ENCODE data around the gene AATK. TPM values are rescaled to one million over a fixed set of nuclear protein-coding genes. Genes with fewer than 3 reads are reported as not detected.

AATK gene
- 0.34 TPM for polyA plus RNA-seq (2013, experiment 1 of 2)
- 0.21 TPM for polyA plus RNA-seq (2013, experiment 2 of 2)

GRCh38 chr17:81166033-81166492 lies at the start of gene AATK:
TSS of gene AATK (minus strand) at chr17:81166221. CDS start at chr17:81165992, 229 bp downstream.
- Histone ChIP-seq H3K36me3 (ENCODE audit: control insufficient read depth, insufficient read depth, low read length) (no peaks in the 10 kb centered on the region), H3K23ac (ENCODE audit: low read length) (no peak within 1 kb of the TSS), H2BK5ac (ENCODE audit: low read length) (no peak within 1 kb of the TSS), H3K79me1 (ENCODE audit: low read length) (no peaks in the 10 kb centered on the region), H3K4me3 (ENCODE audit: low read length) (no peak within 1 kb of the TSS), H4K5ac (ENCODE audit: low read length) (no peak within 1 kb of the TSS), H3K4me2 (ENCODE audit: low read length) (peak within 1 kb of the TSS; percentile 22), H3K4ac (ENCODE audit: low read depth, low read length) (no peak within 1 kb of the TSS), H2BK120ac (ENCODE audit: low read depth, low read length) (no peak within 1 kb of the TSS), H2AK5ac (ENCODE audit: low read length) (no peak within 1 kb of the TSS), H3K56ac (ENCODE audit: low read length) (no peak within 1 kb of the TSS), H3K9ac (ENCODE audit: low read length) (no peak within 1 kb of the TSS), H3K4me1 (ENCODE audit: control insufficient read depth, low read depth, low read length) (no peaks in the 10 kb centered on the region), H3K27ac (ENCODE audit: low read depth, low read length) (no peak within 1 kb of the TSS), H4K8ac (ENCODE audit: low read depth, low read length) (no peak within 1 kb of the TSS), H3K79me2 (ENCODE audit: control insufficient read depth, insufficient read depth, low read length) (no peaks in the 10 kb centered on the region), H3K27me3 (ENCODE audit: insufficient read depth, low read length, poor library complexity) (no peaks in the 10 kb centered on the region), H3K18ac (ENCODE audit: low read length) (no peak within 1 kb of the TSS), H2BK15ac (replicated peaks; ENCODE audit: low read depth) (no peak within 1 kb of the TSS)
- no CpG with 5 or more reads among the region's 62 CpGs for WGBS (ENCODE audit: extremely low coverage, insufficient coverage, low lambda C conversion rate)
- DNase-seq = no peak

GRCh38 chr17:81213978-81214377 lies 48.0 kb upstream of the AATK start:
- Histone ChIP-seq H2BK5ac (ENCODE audit: low read length) (no peak overlapping the region), H3K4me1 (ENCODE audit: control insufficient read depth, low read depth, low read length) (no peaks in the 10 kb centered on the region)

GRCh38 chr17:81212365-81212764 lies 46.3 kb upstream of the AATK start:
- no CpG with 5 or more reads among the region's 9 CpGs for WGBS (ENCODE audit: extremely low coverage, insufficient coverage, low lambda C conversion rate)

More at GRCh38 chr17:81213978-81214377, 48.0 kb upstream of the AATK start:
- Histone ChIP-seq H3K23ac (ENCODE audit: low read length) (no peak overlapping the region), H3K18ac (ENCODE audit: low read length) (no peak overlapping the region), H3K27me3 (ENCODE audit: insufficient read depth, low read length, poor library complexity) (no peaks in the 10 kb centered on the region), H2AK5ac (ENCODE audit: low read length) (no peak overlapping the region), H2BK15ac (replicated peaks; ENCODE audit: low read depth) (no peak overlapping the region), H4K8ac (ENCODE audit: low read depth, low read length) (no peak overlapping the region), H3K4me2 (ENCODE audit: low read length) (no peak overlapping the region), H3K4me3 (ENCODE audit: low read length) (no peak overlapping the region), H2BK120ac (ENCODE audit: low read depth, low read length) (no peak overlapping the region), H4K5ac (ENCODE audit: low read length) (no peak overlapping the region), H3K79me1 (ENCODE audit: low read length) (peaks cover 4% of the 10 kb centered on the region), H3K27ac (ENCODE audit: low read depth, low read length) (no peak overlapping the region), H3K9ac (ENCODE audit: low read length) (no peak overlapping the region), H3K79me2 (ENCODE audit: control insufficient read depth, insufficient read depth, low read length) (no peaks in the 10 kb centered on the region), H3K36me3 (ENCODE audit: control insufficient read depth, insufficient read depth, low read length) (no peaks in the 10 kb centered on the region), H3K56ac (ENCODE audit: low read length) (no peak overlapping the region), H3K4ac (ENCODE audit: low read depth, low read length) (no peak overlapping the region)
- DNase-seq = no peak
- no CpG with 5 or more reads among the region's 8 CpGs for WGBS (ENCODE audit: extremely low coverage, insufficient coverage, low lambda C conversion rate)

GRCh38 chr17:81210868-81211267 lies 44.8 kb upstream of the AATK start:
- H4K5ac ChIP-seq (ENCODE audit: low read length) = no peak overlapping the region
- H3K4ac ChIP-seq (ENCODE audit: low read depth, low read length) = no peak overlapping the region
- H3K4me2 ChIP-seq (ENCODE audit: low read length) = no peak overlapping the region
- no peak overlapping the region for H3K56ac ChIP-seq (ENCODE audit: low read length)
- no peak overlapping the region for H3K23ac ChIP-seq (ENCODE audit: low read length)
- H3K79me1 ChIP-seq (ENCODE audit: low read length) = peaks cover 4% of the 10 kb centered on the region
- H3K36me3 ChIP-seq (ENCODE audit: control insufficient read depth, insufficient read depth, low read length) = no peaks in the 10 kb centered on the region
- H3K4me1 ChIP-seq (ENCODE audit: control insufficient read depth, low read depth, low read length) = no peaks in the 10 kb centered on the region
- no CpG with 5 or more reads among the region's 14 CpGs for WGBS (ENCODE audit: extremely low coverage, insufficient coverage, low lambda C conversion rate)
- H4K8ac ChIP-seq (ENCODE audit: low read depth, low read length) = no peak overlapping the region
- no peak overlapping the region for H2AK5ac ChIP-seq (ENCODE audit: low read length)
- no peak overlapping the region for H3K9ac ChIP-seq (ENCODE audit: low read length)
- H3K79me2 ChIP-seq (ENCODE audit: control insufficient read depth, insufficient read depth, low read length) = no peaks in the 10 kb centered on the region
- DNase-seq = peak; percentile 23
- H3K4me3 ChIP-seq (ENCODE audit: low read length) = no peak overlapping the region
- no peak overlapping the region for H3K18ac ChIP-seq (ENCODE audit: low read length)
- H3K27me3 ChIP-seq (ENCODE audit: insufficient read depth, low read length, poor library complexity) = no peaks in the 10 kb centered on the region
- no peak overlapping the region for H2BK120ac ChIP-seq (ENCODE audit: low read depth, low read length)
- H3K27ac ChIP-seq (ENCODE audit: low read depth, low read length) = no peak overlapping the region
- H2BK5ac ChIP-seq (ENCODE audit: low read length) = no peak overlapping the region
- H2BK15ac ChIP-seq (replicated peaks; ENCODE audit: low read depth) = no peak overlapping the region

More at GRCh38 chr17:81212365-81212764, 46.3 kb upstream of the AATK start:
- Histone ChIP-seq H3K56ac (ENCODE audit: low read length) (no peak overlapping the region), H3K9ac (ENCODE audit: low read length) (no peak overlapping the region), H2BK15ac (replicated peaks; ENCODE audit: low read depth) (no peak overlapping the region), H3K79me2 (ENCODE audit: control insufficient read depth, insufficient read depth, low read length) (no peaks in the 10 kb centered on the region), H3K23ac (ENCODE audit: low read length) (no peak overlapping the region), H3K4ac (ENCODE audit: low read depth, low read length) (no peak overlapping the region), H3K36me3 (ENCODE audit: control insufficient read depth, insufficient read depth, low read length) (no peaks in the 10 kb centered on the region), H2BK5ac (ENCODE audit: low read length) (no peak overlapping the region), H3K4me3 (ENCODE audit: low read length) (no peak overlapping the region), H3K27me3 (ENCODE audit: insufficient read depth, low read length, poor library complexity) (no peaks in the 10 kb centered on the region), H2BK120ac (ENCODE audit: low read depth, low read length) (no peak overlapping the region), H3K4me1 (ENCODE audit: control insufficient read depth, low read depth, low read length) (no peaks in the 10 kb centered on the region), H3K27ac (ENCODE audit: low read depth, low read length) (no peak overlapping the region), H2AK5ac (ENCODE audit: low read length) (no peak overlapping the region), H4K8ac (ENCODE audit: low read depth, low read length) (no peak overlapping the region), H4K5ac (ENCODE audit: low read length) (no peak overlapping the region), H3K4me2 (ENCODE audit: low read length) (no peak overlapping the region), H3K18ac (ENCODE audit: low read length) (no peak overlapping the region), H3K79me1 (ENCODE audit: low read length) (peaks cover 4% of the 10 kb centered on the region)
- DNase-seq = no peak

- H3K36me3 ChIP-seq (ENCODE audit: control insufficient read depth, insufficient read depth, low read length) = no peaks in the 10 kb centered on the region
- H2BK5ac ChIP-seq (ENCODE audit: low read length) = no peak overlapping the region
- no peak overlapping the region for H3K4me3 ChIP-seq (ENCODE audit: low read length)
- H3K18ac ChIP-seq (ENCODE audit: low read length) = no peak overlapping the region
- H3K23ac ChIP-seq (ENCODE audit: low read length) = no peak overlapping the region
- no peaks in the 10 kb centered on the region for H3K4me1 ChIP-seq (ENCODE audit: control insufficient read depth, low read depth, low read length)
- H3K27ac ChIP-seq (ENCODE audit: low read depth, low read length) = no peak overlapping the region
- H3K79me2 ChIP-seq (ENCODE audit: control insufficient read depth, insufficient read depth, low read length) = no peaks in the 10 kb centered on the region
- H4K8ac ChIP-seq (ENCODE audit: low read depth, low read length) = no peak overlapping the region
- H3K4ac ChIP-seq (ENCODE audit: low read depth, low read length) = no peak overlapping the region
- H3K4me2 ChIP-seq (ENCODE audit: low read length) = no peak overlapping the region
- H3K9ac ChIP-seq (ENCODE audit: low read length) = no peak overlapping the region
- H2AK5ac ChIP-seq (ENCODE audit: low read length) = no peak overlapping the region
- no peak overlapping the region for H4K5ac ChIP-seq (ENCODE audit: low read length)
- H3K79me1 ChIP-seq (ENCODE audit: low read length) = peaks cover 4% of the 10 kb centered on the region
- no peak overlapping the region for H2BK120ac ChIP-seq (ENCODE audit: low read depth, low read length)
- no peaks in the 10 kb centered on the region for H3K27me3 ChIP-seq (ENCODE audit: insufficient read depth, low read length, poor library complexity)
- no CpG with 5 or more reads among the region's 10 CpGs for WGBS (ENCODE audit: extremely low coverage, insufficient coverage, low lambda C conversion rate)
- DNase-seq = no peak
- no peak overlapping the region for H2BK15ac ChIP-seq (replicated peaks; ENCODE audit: low read depth)
- no peak overlapping the region for H3K56ac ChIP-seq (ENCODE audit: low read length)
Observed at GRCh38 chr17:81210466-81210865, 44.4 kb upstream of the AATK start.

- Histone ChIP-seq H2BK5ac (ENCODE audit: low read length) (no peak overlapping the region), H3K27ac (ENCODE audit: low read depth, low read length) (no peak overlapping the region), H2BK120ac (ENCODE audit: low read depth, low read length) (no peak overlapping the region), H3K36me3 (ENCODE audit: control insufficient read depth, insufficient read depth, low read length) (no peaks in the 10 kb centered on the region), H3K9ac (ENCODE audit: low read length) (no peak overlapping the region), H3K27me3 (ENCODE audit: insufficient read depth, low read length, poor library complexity) (no peaks in the 10 kb centered on the region), H3K4me1 (ENCODE audit: control insufficient read depth, low read depth, low read length) (no peaks in the 10 kb centered on the region), H2BK15ac (replicated peaks; ENCODE audit: low read depth) (no peak overlapping the region), H3K23ac (ENCODE audit: low read length) (no peak overlapping the region), H3K4me3 (ENCODE audit: low read length) (no peak overlapping the region), H3K79me2 (ENCODE audit: control insufficient read depth, insufficient read depth, low read length) (no peaks in the 10 kb centered on the region), H4K8ac (ENCODE audit: low read depth, low read length) (no peak overlapping the region), H3K4ac (ENCODE audit: low read depth, low read length) (no peak overlapping the region), H3K79me1 (ENCODE audit: low read length) (peaks cover 4% of the 10 kb centered on the region), H3K4me2 (ENCODE audit: low read length) (no peak overlapping the region), H3K18ac (ENCODE audit: low read length) (no peak overlapping the region), H3K56ac (ENCODE audit: low read length) (no peak overlapping the region), H4K5ac (ENCODE audit: low read length) (no peak overlapping the region), H2AK5ac (ENCODE audit: low read length) (no peak overlapping the region)
- DNase-seq = no peak
- no CpG with 5 or more reads among the region's 16 CpGs for WGBS (ENCODE audit: extremely low coverage, insufficient coverage, low lambda C conversion rate)
Observed at GRCh38 chr17:81209141-81209540, 43.1 kb upstream of the AATK start.

All from mesendoderm (in vitro differentiated cells).